Hepatocyte (in vitro differentiated cells): Measurements from ENCODE around the gene EXD3. TPM values are rescaled to one million over a fixed set of nuclear protein-coding genes. Genes with fewer than 3 reads are reported as not detected.
A peak's percentile ranks its signal among the peaks of the same experiment; 100 is the strongest.

ENCODE experiments used
- DNase-seq: peaks from one replicate; pipeline ENCODE4 v3.0.0-alpha.2; 2016; ENCODE audit warnings: low spot score
- H2AFZ ChIP-seq: fragments of 200-600 bp; sonication (generic); 2 replicates; pipeline ENCODE4 v1.6.0; 2016; ENCODE audit warnings: antibody characterized with exemption, mild to moderate bottlenecking
- H3K27ac ChIP-seq: fragments of 200-600 bp; sonication (generic); 2 replicates; pipeline ENCODE4 v1.5.1; 2016; ENCODE audit warnings: mild to moderate bottlenecking
- H3K27me3 ChIP-seq: fragments of 200-600 bp; sonication (generic); 2 replicates; pipeline ENCODE4 v1.6.1; 2016
- H3K36me3 ChIP-seq: fragments of 200-600 bp; sonication (generic); replicated peaks from 2 replicates; pipeline ENCODE4 v1.5.1; 2016; ENCODE audit warnings: low read depth; ENCODE audit not compliant: insufficient read depth
- H3K4me1 ChIP-seq: fragments of 200-600 bp; sonication (generic); 2 replicates; pipeline ENCODE4 v1.5.1; 2016; ENCODE audit warnings: mild to moderate bottlenecking, moderate library complexity; ENCODE audit not compliant: insufficient read depth
- H3K4me2 ChIP-seq: fragments of 200-600 bp; sonication (generic); 2 replicates; pipeline ENCODE4 v1.6.0; 2016
- H3K4me3 ChIP-seq: fragments of 200-600 bp; sonication (generic); 2 replicates; pipeline ENCODE4 v1.5.1; 2016; ENCODE audit warnings: mild to moderate bottlenecking
- H3K79me2 ChIP-seq: fragments of 200-600 bp; sonication (generic); 2 replicates; pipeline ENCODE4 v1.6.0; 2017; ENCODE audit warnings: mild to moderate bottlenecking
- H3K9me2 ChIP-seq: fragments of 200-600 bp; sonication (generic); replicated peaks from 2 replicates; pipeline ENCODE4 v1.6.0; 2017; ENCODE audit warnings: mild to moderate bottlenecking; ENCODE audit not compliant: insufficient read depth
- H3K9me3 ChIP-seq: fragments of 200-600 bp; sonication (generic); 2 replicates; pipeline ENCODE4 v1.5.1; 2016; ENCODE audit warnings: low read depth, mild to moderate bottlenecking
- H4K20me1 ChIP-seq: fragments of 200-600 bp; sonication (generic); 2 replicates; pipeline ENCODE4 v1.6.0; 2016; ENCODE audit warnings: mild to moderate bottlenecking; ENCODE audit not compliant: insufficient read depth, poor library complexity, severe bottlenecking
- CTCF ChIP-seq: fragments of 200-600 bp; sonication (generic); IDR thresholded peaks from 2 replicates; pipeline ENCODE4 v1.5.1; 2016; ENCODE audit warnings: antibody characterized with exemption, mild to moderate bottlenecking; ENCODE audit not compliant: poor library complexity
- EZH2 ChIP-seq: fragments of 200-600 bp; sonication (generic); IDR thresholded peaks from 2 replicates; pipeline ENCODE4 v1.6.1; 2016; ENCODE audit warnings: antibody characterized with exemption, mild to moderate bottlenecking, borderline replicate concordance
- EZH2phosphoT487 ChIP-seq: fragments of 200-600 bp; sonication (generic); IDR thresholded peaks from one replicate; pipeline ENCODE4 v1.6.1; 2018; ENCODE audit warnings: antibody characterized with exemption, mild to moderate bottlenecking, low read depth, moderate library complexity; ENCODE audit not compliant: unreplicated experiment, severe bottlenecking
- whole genome bisulfite sequencing: methylation state at CpG from one replicate; pipeline ENCODE4 v1.1.6; 2016; ENCODE audit warnings: low lambda C conversion rate; ENCODE audit errors: missing lambda C conversion rate; 5-methylcytosine and 5-hydroxymethylcytosine counted together
- polyA plus RNA-seq: library from polyadenylated mRNA; unstranded; fragments of >200 nt; fragmentation: Nextera tagmentation; extraction: Ambion mirVana; gene quantifications from 2 replicates; pipeline ENCODE4 v1.2.1, GENCODE V29; 2016
- total RNA-seq: library from RNA; depleted of rRNA; stranded (reverse); fragments of >200 nt; gene quantifications from 2 replicates; pipeline ENCODE4 v1.2.3, GENCODE V29; 2014

The EXD3 gene
- total and polyA plus RNA-seq, 2 experiments from 2014 or later = 11.8 to 21.6 TPM

GRCh38 chr9:137396227-137396626 is 26.7 kb downstream of the EXD3 start:
- no peaks in the 10 kb centered on the region for H3K9me3 ChIP-seq
- DNase-seq = peak; percentile 58
- H3K4me3 ChIP-seq = no peak overlapping the region
- H3K36me3 ChIP-seq = no peaks in the 10 kb centered on the region
- H3K27me3 ChIP-seq = no peaks in the 10 kb centered on the region
- no peak overlapping the region for H2AFZ ChIP-seq
- no peaks in the 10 kb centered on the region for H4K20me1 ChIP-seq
- no peak overlapping the region for H3K4me2 ChIP-seq
- no peaks in the 10 kb centered on the region for H3K9me2 ChIP-seq
- no peaks in the 10 kb centered on the region for H3K4me1 ChIP-seq
- WGBS = 66% methylated on average over 15 of the region's 15 CpGs
- H3K27ac ChIP-seq = peak overlapping the region; percentile 37
- TF ChIP-seq EZH2 (no peak), EZH2phosphoT487 (no peak), CTCF (no peak)
- peaks cover 6% of the 10 kb centered on the region for H3K79me2 ChIP-seq

- DNase-seq = no peak
- no peak overlapping the region for H3K4me2 ChIP-seq
- no peaks in the 10 kb centered on the region for H3K4me1 ChIP-seq
- H3K79me2 ChIP-seq = peaks cover 6% of the 10 kb centered on the region
- H4K20me1 ChIP-seq = no peaks in the 10 kb centered on the region
- H3K4me3 ChIP-seq = no peak overlapping the region
- no peak overlapping the region for H3K27ac ChIP-seq
- no peaks in the 10 kb centered on the region for H3K36me3 ChIP-seq
- H3K9me3 ChIP-seq = no peaks in the 10 kb centered on the region
- H3K9me2 ChIP-seq = no peaks in the 10 kb centered on the region
- WGBS = 90% methylated on average over 8 of the region's 11 CpGs
- no peak overlapping the region for H2AFZ ChIP-seq
- no peaks in the 10 kb centered on the region for H3K27me3 ChIP-seq
- TF ChIP-seq CTCF (no peak), EZH2phosphoT487 (no peak), EZH2 (no peak)
These were observed 27.3 kb downstream of the EXD3 start for GRCh38 chr9:137395666-137396010.

GRCh38 chr9:137394866-137395665 is 27.9 kb downstream of the EXD3 start:
- 96% methylated on average over 25 of the region's 36 CpGs for WGBS
- H3K27ac ChIP-seq = no peak overlapping the region
- H3K36me3 ChIP-seq = no peaks in the 10 kb centered on the region

More at GRCh38 chr9:137394866-137395665, 27.9 kb downstream of the EXD3 start:
- no peaks in the 10 kb centered on the region for H4K20me1 ChIP-seq
- DNase-seq = no peak
- no peak overlapping the region for H3K4me3 ChIP-seq
- no peak overlapping the region for H3K4me2 ChIP-seq
- H3K79me2 ChIP-seq = peaks cover 6% of the 10 kb centered on the region
- no peaks in the 10 kb centered on the region for H3K27me3 ChIP-seq
- H2AFZ ChIP-seq = no peak overlapping the region
- no peaks in the 10 kb centered on the region for H3K9me3 ChIP-seq
- no peaks in the 10 kb centered on the region for H3K9me2 ChIP-seq
- H3K4me1 ChIP-seq = no peaks in the 10 kb centered on the region
- TF ChIP-seq EZH2 (no peak), EZH2phosphoT487 (no peak), CTCF (no peak)
